Right atrium auricular region (tissue), 2 donors: ENCODE measurements around the gene GABPB2. TPM values are rescaled to one million over a fixed set of nuclear protein-coding genes. Genes with fewer than 3 reads are reported as not detected.

Source experiments
- DNase-seq: peaks from one replicate; pipeline ENCODE4 v3.0.0-alpha.2; 2019; ENCODE audit warnings: low spot score
- H3K27ac ChIP-seq, 2 donors: fragments of 200-600 bp; sonication (generic); 1 replicate in 1 of 2; 2 replicates in 1 of 2; pipeline ENCODE4 v1.5.1; 2016 to 2019
- H3K27me3 ChIP-seq, 2 donors: fragments of 200-600 bp; sonication (generic); one replicate each; pipeline versions ENCODE4 v1.5.1 to v1.6.0; 2017 to 2019
- H3K36me3 ChIP-seq: fragments of 200-600 bp; sonication (generic); one replicate; pipeline ENCODE4 v1.5.1; 2016
- H3K4me1 ChIP-seq, 2 donors: fragments of 200-600 bp; sonication (generic); one replicate each; pipeline versions ENCODE4 v1.5.1 to v1.6.0; 2017 to 2019
- H3K4me3 ChIP-seq, 2 donors: fragments of 200-600 bp; sonication (generic); 1 replicate in 1 of 2; 2 replicates in 1 of 2; pipeline ENCODE4 v1.5.1; 2017 to 2019; ENCODE audit warnings: mild to moderate bottlenecking in 1 of 2, moderate library complexity in 1 of 2
- H3K9me3 ChIP-seq, 2 donors: fragments of 200-600 bp; sonication (generic); one replicate each; pipeline ENCODE4 v1.5.1; 2019
- total RNA-seq, 2 donors: library from RNA; depleted of rRNA; stranded (reverse); fragments of >200 nt; gene quantifications; one replicate each; pipeline ENCODE4 v1.1.0, GENCODE V29; 2016
- TF ChIP-seq, protein P1 (sequence below), 2 donors: fragments of 200-600 bp; sonication (generic); IDR thresholded peaks; one replicate each; pipeline ENCODE4 v1.5.1; 2019; ENCODE audit warnings: antibody characterized with exemption in 2 of 2

The GABPB2 gene
- total RNA-seq, 2 donors from 2014 or later, result 18.0 to 19.4 TPM

DNA sequence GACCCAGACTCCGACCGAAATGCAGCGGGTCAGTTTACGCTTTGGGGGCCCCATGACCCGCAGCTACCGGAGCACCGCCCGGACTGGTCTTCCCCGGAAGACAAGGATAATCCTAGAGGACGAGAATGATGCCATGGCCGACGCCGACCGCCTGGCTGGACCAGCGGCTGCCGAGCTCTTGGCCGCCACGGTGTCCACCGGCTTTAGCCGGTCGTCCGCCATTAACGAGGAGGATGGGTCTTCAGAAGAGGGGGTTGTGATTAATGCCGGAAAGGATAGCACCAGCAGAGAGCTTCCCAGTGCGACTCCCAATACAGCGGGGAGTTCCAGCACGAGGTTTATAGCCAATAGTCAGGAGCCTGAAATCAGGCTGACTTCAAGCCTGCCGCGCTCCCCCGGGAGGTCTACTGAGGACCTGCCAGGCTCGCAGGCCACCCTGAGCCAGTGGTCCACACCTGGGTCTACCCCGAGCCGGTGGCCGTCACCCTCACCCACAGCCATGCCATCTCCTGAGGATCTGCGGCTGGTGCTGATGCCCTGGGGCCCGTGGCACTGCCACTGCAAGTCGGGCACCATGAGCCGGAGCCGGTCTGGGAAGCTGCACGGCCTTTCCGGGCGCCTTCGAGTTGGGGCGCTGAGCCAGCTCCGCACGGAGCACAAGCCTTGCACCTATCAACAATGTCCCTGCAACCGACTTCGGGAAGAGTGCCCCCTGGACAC, 22.5 kb upstream of the GABPB2 start:
- DNase-seq, result peak; percentile 85
- H3K4me3 ChIP-seq, result peak overlapping the region; percentile 55 to 73
- peak overlapping the region; percentile 90 to 93 for H3K27ac ChIP-seq
- peaks cover 29% of the 10 kb centered on the region for H3K36me3 ChIP-seq
- TF ChIP-seq, protein P1, sequence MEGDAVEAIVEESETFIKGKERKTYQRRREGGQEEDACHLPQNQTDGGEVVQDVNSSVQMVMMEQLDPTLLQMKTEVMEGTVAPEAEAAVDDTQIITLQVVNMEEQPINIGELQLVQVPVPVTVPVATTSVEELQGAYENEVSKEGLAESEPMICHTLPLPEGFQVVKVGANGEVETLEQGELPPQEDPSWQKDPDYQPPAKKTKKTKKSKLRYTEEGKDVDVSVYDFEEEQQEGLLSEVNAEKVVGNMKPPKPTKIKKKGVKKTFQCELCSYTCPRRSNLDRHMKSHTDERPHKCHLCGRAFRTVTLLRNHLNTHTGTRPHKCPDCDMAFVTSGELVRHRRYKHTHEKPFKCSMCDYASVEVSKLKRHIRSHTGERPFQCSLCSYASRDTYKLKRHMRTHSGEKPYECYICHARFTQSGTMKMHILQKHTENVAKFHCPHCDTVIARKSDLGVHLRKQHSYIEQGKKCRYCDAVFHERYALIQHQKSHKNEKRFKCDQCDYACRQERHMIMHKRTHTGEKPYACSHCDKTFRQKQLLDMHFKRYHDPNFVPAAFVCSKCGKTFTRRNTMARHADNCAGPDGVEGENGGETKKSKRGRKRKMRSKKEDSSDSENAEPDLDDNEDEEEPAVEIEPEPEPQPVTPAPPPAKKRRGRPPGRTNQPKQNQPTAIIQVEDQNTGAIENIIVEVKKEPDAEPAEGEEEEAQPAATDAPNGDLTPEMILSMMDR (IDR thresholded peaks at IDR 0.05), result peak; percentile 44 to 68
- no peaks in the 10 kb centered on the region for H3K9me3 ChIP-seq
- peaks cover 0 to 25% of the 10 kb centered on the region in 2 donors for H3K4me1 ChIP-seq
- no peaks in the 10 kb centered on the region for H3K27me3 ChIP-seq

DNA sequence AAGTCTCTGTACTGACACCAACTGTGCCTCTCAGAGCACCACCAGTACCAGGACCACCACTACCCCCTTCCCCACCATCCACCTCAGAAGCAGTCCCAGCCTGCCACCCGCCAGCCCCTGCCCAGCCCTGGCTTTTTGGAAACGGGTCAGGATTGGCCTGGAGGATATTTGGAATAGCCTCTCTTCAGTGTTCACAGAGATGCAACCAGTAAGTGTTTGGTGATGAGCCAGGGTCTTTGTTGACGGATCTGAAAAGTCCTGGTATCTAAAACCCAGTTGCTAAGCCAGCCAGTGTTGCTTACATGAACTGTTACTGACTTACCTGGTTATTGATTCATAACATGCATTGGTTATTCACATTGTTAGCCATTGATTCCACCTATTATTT, 21.9 kb upstream of the GABPB2 start:
- Histone ChIP-seq H3K27ac (peak overlapping the region; percentile 90 to 93), H3K4me1 (peaks cover 0 to 25% of the 10 kb centered on the region in 2 donors), H3K9me3 (no peaks in the 10 kb centered on the region), H3K27me3 (no peaks in the 10 kb centered on the region), H3K36me3 (peaks cover 30% of the 10 kb centered on the region), H3K4me3 (peak overlapping the region; percentile 55 to 73)
- no peak for DNase-seq
- TF ChIP-seq, protein P1 (IDR thresholded peaks at IDR 0.05), result no peak

DNA sequence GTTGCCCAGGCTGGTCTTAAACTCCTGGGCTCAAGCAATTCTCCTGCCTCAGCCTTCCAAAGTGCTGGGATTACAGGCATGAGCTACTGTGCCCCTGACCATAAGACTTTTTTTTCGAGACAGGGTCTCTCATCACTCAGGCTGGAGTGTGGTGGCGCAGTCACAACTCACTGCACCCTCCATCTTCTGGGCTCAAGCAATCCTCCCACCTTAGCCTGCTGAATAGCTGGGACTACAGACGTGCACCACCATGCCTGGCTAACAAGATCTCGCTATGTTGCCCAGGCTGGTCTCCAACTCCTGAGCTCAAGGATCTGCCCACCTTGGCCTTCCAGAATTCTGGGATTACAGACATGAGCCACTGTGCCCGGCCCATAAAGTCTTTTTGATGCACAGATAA, 21.1 kb upstream of the GABPB2 start:
- TF ChIP-seq, protein P1 (IDR thresholded peaks at IDR 0.05), result no peak

DNA sequence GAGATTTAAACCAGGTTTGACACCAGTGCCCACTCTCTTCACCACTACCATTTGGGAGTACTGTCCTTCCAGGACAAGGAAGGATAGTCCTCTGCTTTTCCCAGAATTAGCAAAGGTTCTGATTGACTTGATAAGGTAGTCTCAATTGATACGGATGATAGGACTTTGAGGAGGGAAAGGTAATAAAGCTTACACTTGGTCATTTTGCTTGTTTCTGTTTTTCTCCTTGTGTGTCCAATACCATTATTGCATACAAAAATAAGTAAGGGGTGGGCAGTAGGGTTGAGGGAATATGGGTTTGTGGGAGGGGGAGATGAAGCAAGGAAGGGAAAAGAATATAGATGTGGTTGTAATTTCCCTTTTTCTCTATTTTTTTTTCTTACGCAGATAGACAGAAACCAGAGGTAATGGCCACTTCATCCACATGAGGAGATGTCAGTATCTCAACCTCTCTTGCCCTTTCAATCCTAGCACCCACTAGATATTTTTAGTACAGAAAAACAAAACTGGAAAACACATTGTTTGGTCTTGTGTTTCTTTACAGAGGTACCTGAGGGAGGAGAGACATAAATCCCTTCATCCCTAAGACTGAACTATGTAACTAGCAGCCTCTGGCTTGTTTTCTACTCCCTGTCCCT, 20.4 kb upstream of the GABPB2 start:
- no peaks in the 10 kb centered on the region for H3K9me3 ChIP-seq
- no peaks in the 10 kb centered on the region for H3K27me3 ChIP-seq
- peaks cover 0 to 27% of the 10 kb centered on the region in 2 donors for H3K4me1 ChIP-seq
- TF ChIP-seq, protein P1 (IDR thresholded peaks at IDR 0.05), result no peak
- no peak overlapping the region for H3K4me3 ChIP-seq
- H3K36me3 ChIP-seq, result peaks cover 45% of the 10 kb centered on the region
- peak overlapping the region; percentile 25 to 37 for H3K27ac ChIP-seq
- DNase-seq, result no peak

More for the DNA sequence above, 21.1 kb upstream of the GABPB2 start:
- Histone ChIP-seq H3K36me3 (peaks cover 38% of the 10 kb centered on the region), H3K27me3 (no peaks in the 10 kb centered on the region), H3K9me3 (no peaks in the 10 kb centered on the region), H3K4me1 (peaks cover 0 to 25% of the 10 kb centered on the region in 2 donors), H3K27ac (peak overlapping the region in 1 of 2 donors; percentile 37), H3K4me3 (no peak overlapping the region)
- DNase-seq, result no peak

DNA sequence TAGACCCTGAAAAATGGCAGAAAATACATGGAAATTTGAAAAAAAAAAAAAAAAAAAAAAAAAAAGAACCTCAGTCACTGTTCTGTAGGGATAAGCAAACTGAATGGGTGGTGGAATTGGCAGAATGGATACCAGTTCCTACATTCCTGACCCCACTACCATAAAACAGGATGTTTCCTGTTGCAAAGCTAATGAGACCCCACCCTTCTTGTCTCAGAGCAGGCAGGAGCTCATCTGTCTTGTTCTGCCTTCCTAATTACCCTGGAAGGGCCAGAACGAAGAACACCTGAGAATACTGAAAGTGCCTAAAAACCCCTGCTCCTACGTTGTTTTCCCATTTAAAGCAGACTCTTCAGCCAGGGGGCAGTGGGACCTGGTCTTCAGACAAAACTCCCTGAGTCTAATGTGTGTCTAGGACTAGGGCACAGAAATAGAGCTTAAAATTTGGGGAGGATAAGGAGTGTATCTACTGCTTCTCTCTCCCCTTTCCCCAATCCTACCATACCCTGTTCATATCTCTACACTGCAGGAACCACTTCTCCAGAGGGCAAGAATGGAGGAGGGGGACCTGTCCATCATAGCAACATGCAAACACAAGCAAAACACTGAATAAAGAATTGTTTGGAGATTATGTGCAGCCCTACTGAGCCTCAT, 19.1 kb upstream of the GABPB2 start:
- no peak overlapping the region for H3K27ac ChIP-seq
- TF ChIP-seq, protein P1 (IDR thresholded peaks at IDR 0.05), result no peak
- peaks cover 58% of the 10 kb centered on the region for H3K36me3 ChIP-seq
- DNase-seq, result no peak
- no peak overlapping the region for H3K4me3 ChIP-seq
- no peaks in the 10 kb centered on the region for H3K27me3 ChIP-seq
- peaks cover 0 to 40% of the 10 kb centered on the region in 2 donors for H3K4me1 ChIP-seq
- H3K9me3 ChIP-seq, result no peaks in the 10 kb centered on the region
